Natural killer cell (primary cell): Measurements from ENCODE around the gene PALLD. TPM values are rescaled to one million over a fixed set of nuclear protein-coding genes. Genes with fewer than 3 reads are reported as not detected.

Experiments
- ATAC-seq, 3 donors: fragments of 150-1000 bp in 2 of 3; fragments of 200-7000 bp in 1 of 3; cut with Tn5 transposase; 1 replicate in 1 of 3; 2 replicates in 2 of 3; pipeline ENCODE4 v1.10.0; 2021; ENCODE audit warnings: mild to moderate bottlenecking in 2 of 3, moderate library complexity in 2 of 3
- DNase-seq, 2 donors: peaks; one replicate each; pipeline versions ENCODE4 v3.0.0 to v3.0.0-alpha.2; 2013 to 2021; ENCODE audit warnings: mixed read lengths in 1 of 2
- H3K27ac ChIP-seq: one replicate; pipeline ENCODE4 v1.5.1; 2013; ENCODE audit warnings: mild to moderate bottlenecking, low read length
- H3K27me3 ChIP-seq: one replicate; pipeline ENCODE4 v1.6.1; 2013; ENCODE audit warnings: low read length; ENCODE audit not compliant: control insufficient read depth, insufficient read depth
- H3K36me3 ChIP-seq: one replicate; pipeline ENCODE4 v1.6.1; 2013; ENCODE audit warnings: low read length; ENCODE audit not compliant: control insufficient read depth, insufficient read depth
- H3K4me1 ChIP-seq: one replicate; pipeline ENCODE4 v1.6.1; 2013; ENCODE audit warnings: low read length; ENCODE audit not compliant: control insufficient read depth, insufficient read depth
- H3K4me3 ChIP-seq: one replicate; pipeline ENCODE4 v1.5.1; 2013; ENCODE audit warnings: low read length
- H3K9me3 ChIP-seq: one replicate; pipeline ENCODE4 v1.6.1; 2013; ENCODE audit warnings: low read length; ENCODE audit not compliant: control insufficient read depth, insufficient read depth
- H3K27ac Mint-ChIP-seq, 2 donors: one replicate each; pipeline ENCODE4 v1.8.0; 2022; ENCODE audit warnings: mild to moderate bottlenecking in 2 of 2, mixed read lengths in 2 of 2, moderate library complexity in 1 of 2
- H3K27me3 Mint-ChIP-seq, 2 donors: one replicate each; pipeline ENCODE4 v1.8.0; 2022; ENCODE audit warnings: low read depth in 2 of 2, mixed read lengths in 2 of 2
- H3K36me3 Mint-ChIP-seq: one replicate; pipeline ENCODE4 v1.8.0; 2022; ENCODE audit warnings: mixed read lengths
- H3K4me1 Mint-ChIP-seq, 2 donors: one replicate each; pipeline ENCODE4 v1.8.0; 2022; ENCODE audit warnings: mixed read lengths in 2 of 2
- H3K4me3 Mint-ChIP-seq: one replicate; pipeline ENCODE4 v1.8.0; 2022; ENCODE audit warnings: mild to moderate bottlenecking, moderate library complexity, mixed read lengths
- H3K9me3 Mint-ChIP-seq, 2 donors: one replicate each; pipeline ENCODE4 v1.8.0; 2022; ENCODE audit warnings: mixed read lengths in 2 of 2
- WGBS: methylation state at CpG from one replicate; pipeline ENCODE4 v1.1.7; 2013; ENCODE audit warnings: missing lambda C conversion rate; ENCODE audit not compliant: insufficient coverage; 5-methylcytosine and 5-hydroxymethylcytosine counted together
- intact Hi-C: fragments of 100-400 bp; cut with micrococcal nuclease; formaldehyde crosslinking; loops from one replicate; pipeline ENCODE4 v1.14.2; 2022
- total RNA-seq, 4 donors: library from RNA; stranded (reverse); fragments of 120-200 nt in 1 of 4; gene quantifications; one replicate each; pipeline versions ENCODE4 v1.2.3 to v1.2.4, GENCODE V29; 2013 to 2022
- TF ChIP-seq, protein P1 (sequence below): fragments of 200-600 bp; IDR thresholded peaks from one replicate; pipeline ENCODE4 v1.8.0; 2022; ENCODE audit warnings: antibody characterized with exemption

PALLD gene
- total RNA-seq, 3 donors from 2014 or later (not counting 1 experiment from before 2014, with no cell fraction given): 15.1 to 25.4 (median 22.8) TPM

DNA sequence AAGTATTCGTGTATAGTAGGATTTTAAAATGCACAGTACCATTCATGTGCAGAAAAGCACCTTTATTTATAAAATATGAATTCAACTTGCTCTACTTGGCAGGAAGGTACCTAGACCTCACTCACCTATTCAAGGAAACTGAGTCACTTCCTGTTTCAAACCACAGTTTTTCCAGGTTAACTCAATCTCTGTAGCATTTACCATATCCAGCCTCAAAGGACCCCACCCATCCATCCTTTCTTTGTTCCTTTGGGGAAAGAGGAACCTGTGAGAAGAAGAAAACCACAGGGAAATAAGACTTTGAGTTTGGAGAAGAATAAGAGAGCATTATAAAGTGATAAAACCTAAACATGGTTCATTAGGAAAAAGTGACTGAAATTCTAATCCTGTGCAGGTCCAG, 262.5 kb downstream of the PALLD start:
- WGBS: no CpG with 5 or more reads among the region's 1 CpG
- TF ChIP-seq, protein P1, sequence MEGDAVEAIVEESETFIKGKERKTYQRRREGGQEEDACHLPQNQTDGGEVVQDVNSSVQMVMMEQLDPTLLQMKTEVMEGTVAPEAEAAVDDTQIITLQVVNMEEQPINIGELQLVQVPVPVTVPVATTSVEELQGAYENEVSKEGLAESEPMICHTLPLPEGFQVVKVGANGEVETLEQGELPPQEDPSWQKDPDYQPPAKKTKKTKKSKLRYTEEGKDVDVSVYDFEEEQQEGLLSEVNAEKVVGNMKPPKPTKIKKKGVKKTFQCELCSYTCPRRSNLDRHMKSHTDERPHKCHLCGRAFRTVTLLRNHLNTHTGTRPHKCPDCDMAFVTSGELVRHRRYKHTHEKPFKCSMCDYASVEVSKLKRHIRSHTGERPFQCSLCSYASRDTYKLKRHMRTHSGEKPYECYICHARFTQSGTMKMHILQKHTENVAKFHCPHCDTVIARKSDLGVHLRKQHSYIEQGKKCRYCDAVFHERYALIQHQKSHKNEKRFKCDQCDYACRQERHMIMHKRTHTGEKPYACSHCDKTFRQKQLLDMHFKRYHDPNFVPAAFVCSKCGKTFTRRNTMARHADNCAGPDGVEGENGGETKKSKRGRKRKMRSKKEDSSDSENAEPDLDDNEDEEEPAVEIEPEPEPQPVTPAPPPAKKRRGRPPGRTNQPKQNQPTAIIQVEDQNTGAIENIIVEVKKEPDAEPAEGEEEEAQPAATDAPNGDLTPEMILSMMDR: no peak
- H3K27me3 Mint-ChIP-seq: peaks cover 0 to 13% of the 10 kb centered on the region in 2 donors
- DNase-seq (no peak), ATAC-seq (no peak)
- intact Hi-C loops: no loop called here
- no peaks in the 10 kb centered on the region for H3K4me1 ChIP-seq
- H3K9me3 Mint-ChIP-seq: no peaks in the 10 kb centered on the region
- no peak overlapping the region for H3K27ac ChIP-seq
- H3K27ac Mint-ChIP-seq: no peak overlapping the region
- H3K9me3 ChIP-seq: no peaks in the 10 kb centered on the region
- no peaks in the 10 kb centered on the region for H3K36me3 ChIP-seq
- H3K36me3 Mint-ChIP-seq: no peaks in the 10 kb centered on the region
- no peak overlapping the region for H3K4me3 ChIP-seq
- H3K4me1 Mint-ChIP-seq: peaks cover 0 to 4% of the 10 kb centered on the region in 2 donors
- H3K27me3 ChIP-seq: no peaks in the 10 kb centered on the region
- no peak overlapping the region for H3K4me3 Mint-ChIP-seq

DNA sequence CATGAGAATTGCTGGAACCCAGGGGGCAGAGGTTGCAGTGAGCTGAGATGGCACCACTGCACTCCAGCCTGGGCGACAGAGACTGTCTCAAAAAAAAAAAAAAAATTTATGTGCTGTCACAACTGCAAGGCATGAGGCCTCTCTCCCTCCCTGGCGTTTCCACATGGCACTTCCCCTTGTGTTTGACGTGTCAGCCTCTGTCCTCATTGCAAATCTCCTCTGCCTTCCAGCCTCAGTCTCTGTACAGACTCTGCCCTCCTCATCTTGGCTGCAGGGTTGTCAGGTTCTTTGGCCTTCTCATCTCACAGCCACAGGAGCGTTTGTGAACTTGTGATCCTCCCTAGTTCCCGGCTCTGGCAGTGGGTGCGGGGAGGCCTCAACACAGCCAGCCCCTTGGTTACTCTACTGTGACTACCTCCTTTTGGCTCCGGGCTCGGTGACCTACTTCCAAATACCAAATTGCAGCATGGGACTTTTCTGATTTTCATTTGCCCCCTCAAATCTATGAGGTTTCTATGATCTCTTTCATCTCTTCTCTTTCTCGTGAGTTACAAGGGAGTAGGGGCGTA, 263.2 kb downstream of the PALLD start:
- H3K36me3 Mint-ChIP-seq: no peaks in the 10 kb centered on the region
- H3K27me3 Mint-ChIP-seq: peaks cover 0 to 16% of the 10 kb centered on the region in 2 donors
- no peak for ATAC-seq
- H3K9me3 Mint-ChIP-seq: no peaks in the 10 kb centered on the region
- Histone ChIP-seq H3K4me1 (no peaks in the 10 kb centered on the region), H3K27me3 (no peaks in the 10 kb centered on the region), H3K27ac (no peak overlapping the region), H3K4me3 (no peak overlapping the region), H3K9me3 (no peaks in the 10 kb centered on the region), H3K36me3 (no peaks in the 10 kb centered on the region)
- 70% methylated on average over 10 of the region's 10 CpGs for WGBS
- TF ChIP-seq, protein P1: no peak
- intact Hi-C loops: no loop called here
- no peak overlapping the region for H3K4me3 Mint-ChIP-seq
- no peak for DNase-seq
- no peak overlapping the region for H3K27ac Mint-ChIP-seq
- peaks cover 0 to 4% of the 10 kb centered on the region in 2 donors for H3K4me1 Mint-ChIP-seq

DNA sequence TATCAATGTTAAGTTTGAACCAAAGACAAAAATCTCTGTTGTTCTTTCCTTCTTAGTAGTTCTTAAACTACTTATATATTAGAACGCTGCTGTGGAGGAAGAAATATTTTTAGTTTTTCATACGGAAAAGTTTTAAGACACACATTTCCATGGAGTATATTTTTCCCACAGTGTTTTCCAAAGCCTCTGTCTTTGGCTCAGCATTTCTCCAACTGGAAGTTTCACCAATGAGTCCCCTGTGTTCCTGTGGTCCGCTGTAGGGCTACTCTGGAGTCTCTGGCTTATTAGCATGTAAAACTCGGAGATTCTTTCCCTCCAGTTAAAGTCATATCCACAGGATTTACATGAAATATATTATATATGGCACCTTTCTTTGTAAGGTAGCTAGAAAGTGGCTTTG, 264.2 kb downstream of the PALLD start:
- Mint-ChIP-seq H3K4me3 (no peak overlapping the region), H3K27me3 (peaks cover 0 to 14% of the 10 kb centered on the region in 2 donors), H3K9me3 (no peaks in the 10 kb centered on the region), H3K27ac (no peak overlapping the region), H3K4me1 (peaks cover 0 to 4% of the 10 kb centered on the region in 2 donors), H3K36me3 (no peaks in the 10 kb centered on the region)
- no peaks in the 10 kb centered on the region for H3K36me3 ChIP-seq
- ATAC-seq (no peak), DNase-seq (no peak)
- no peaks in the 10 kb centered on the region for H3K27me3 ChIP-seq
- no peak overlapping the region for H3K4me3 ChIP-seq
- 93% methylated on average over 2 of the region's 4 CpGs for WGBS
- no peaks in the 10 kb centered on the region for H3K9me3 ChIP-seq
- no peak overlapping the region for H3K27ac ChIP-seq
- intact Hi-C loops: no loop called here
- no peaks in the 10 kb centered on the region for H3K4me1 ChIP-seq
- TF ChIP-seq, protein P1: no peak

DNA sequence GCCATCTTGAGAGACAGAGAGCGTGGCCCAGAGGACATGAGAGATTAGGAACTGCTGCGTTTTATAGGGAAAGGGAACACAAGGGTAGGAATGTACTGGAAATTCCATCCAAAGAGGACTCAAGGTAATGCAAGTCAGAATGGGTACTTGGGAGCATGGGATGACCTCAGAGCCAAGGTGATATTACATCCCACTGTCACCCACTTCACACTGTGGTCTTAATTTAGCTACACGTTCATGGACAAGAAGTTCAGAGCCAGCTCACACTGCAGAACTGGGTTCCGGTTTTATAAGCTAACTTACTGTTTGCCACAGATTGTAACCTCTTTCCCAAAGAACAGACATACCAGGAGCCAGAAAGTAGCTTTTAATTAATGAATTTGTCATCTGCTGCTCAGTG, 268.5 kb downstream of the PALLD start:
- H3K36me3 Mint-ChIP-seq: no peaks in the 10 kb centered on the region

More for the DNA sequence above, 268.5 kb downstream of the PALLD start:
- Mint-ChIP-seq H3K9me3 (no peaks in the 10 kb centered on the region), H3K27me3 (peaks cover 5 to 6% of the 10 kb centered on the region in 2 donors), H3K4me3 (no peak overlapping the region), H3K4me1 (no peaks in the 10 kb centered on the region), H3K27ac (no peak overlapping the region)
- ATAC-seq: no peak
- no peak overlapping the region for H3K4me3 ChIP-seq
- intact Hi-C loops: no loop called here
- no peaks in the 10 kb centered on the region for H3K27me3 ChIP-seq
- H3K4me1 ChIP-seq: no peaks in the 10 kb centered on the region
- 91% methylated on average over 4 of the region's 4 CpGs for WGBS
- DNase-seq: no peak
- H3K36me3 ChIP-seq: no peaks in the 10 kb centered on the region
- no peak overlapping the region for H3K27ac ChIP-seq
- TF ChIP-seq, protein P1: no peak
- no peaks in the 10 kb centered on the region for H3K9me3 ChIP-seq
